Fibroblast of lung (primary cell): Measurements from ENCODE around the gene DLGAP1.

ENCODE experiments used
- CTCF ChIP-seq, 2 donors: IDR thresholded peaks in 1 of 2; conservative IDR thresholded peaks in 1 of 2; 1 replicate in 1 of 2; 2 replicates in 1 of 2; pipeline ENCODE4 v1.5.1; 2011 to 2012; ENCODE audit warnings: low read length in 2 of 2, control low read depth in 1 of 2, inconsistent platforms in 1 of 2, low read depth in 1 of 2, mild to moderate bottlenecking in 1 of 2
- EZH2 ChIP-seq: IDR thresholded peaks from 2 replicates; pipeline ENCODE4 v1.5.1; 2012; ENCODE audit warnings: low read length, control low read depth, mild to moderate bottlenecking; ENCODE audit errors: missing control alignments

DNA sequence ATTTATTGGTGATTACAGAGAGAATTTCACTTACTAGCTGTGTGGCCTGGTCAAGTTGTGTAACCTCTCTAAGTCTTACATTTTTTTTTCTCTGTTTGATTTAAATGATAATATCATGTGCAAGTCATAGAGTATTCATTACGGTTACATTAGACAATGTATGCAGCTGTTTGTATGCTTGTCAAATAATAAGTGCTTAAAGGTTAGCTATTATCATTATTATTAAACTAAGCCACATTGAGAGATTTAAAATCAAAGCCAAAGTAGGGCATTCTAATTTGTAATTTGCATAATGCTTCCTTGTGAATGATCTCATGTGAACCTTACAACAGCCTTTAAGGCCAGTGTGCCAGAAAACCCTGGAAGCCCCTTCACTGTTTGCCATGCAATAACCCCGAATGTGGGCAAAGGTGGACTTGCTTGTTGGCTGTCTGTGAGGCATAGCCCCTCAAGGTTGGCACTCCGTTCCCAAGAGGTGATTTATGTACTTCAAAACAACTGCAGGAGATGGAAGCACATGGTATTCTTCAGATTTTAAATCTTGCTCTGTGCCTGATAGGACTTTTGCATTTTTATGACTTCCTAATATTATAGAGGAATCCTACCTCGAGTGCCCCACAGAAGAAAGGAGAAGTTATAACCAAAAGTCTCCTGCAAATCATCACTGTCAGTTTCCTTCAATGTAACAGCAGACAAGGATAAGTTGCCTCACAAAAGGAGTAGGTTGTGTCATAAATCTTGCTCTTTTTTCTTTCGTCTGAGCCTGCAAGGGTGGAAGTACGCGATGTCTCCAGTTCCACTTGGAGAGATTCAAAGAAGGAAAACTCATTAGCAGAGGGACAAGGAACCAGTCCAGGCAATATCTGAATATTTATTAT, 733.1 kb downstream of the DLGAP1 start:
- TF ChIP-seq CTCF (conservative IDR thresholded peaks at IDR 0.05 in 1 of 2, IDR thresholded peaks at IDR 0.05 in 1 of 2; ENCODE audit: low read depth in 1 of 2, low read length in 2 of 2) (no peak), EZH2 (no peak)
